Measurements from ENCODE around the gene FGFRL1.

- TF ChIP-seq POLR2A (IDR thresholded peaks at IDR 0.05; ENCODE audit: low read depth, low read length) (no peak), POU2F2 (IDR thresholded peaks at IDR 0.05; ENCODE audit: low read depth, low read length) (no peak), POLR2AphosphoS5 (IDR thresholded peaks at IDR 0.05; ENCODE audit: low read depth, low read length) (no peak), TAF1 (IDR thresholded peaks at IDR 0.05; ENCODE audit: low read depth, low read length) (no peak)
Measured at GRCh38 chr4:1023895-1024740, 12.7 kb downstream of the FGFRL1 start.

All from GM12891 (cell line).